Jurkat, Clone E6-1 (cell line): ENCODE data around the gene EPHA7.

Source experiments
- DNase-seq: peaks from one replicate; pipeline ENCODE4 v3.0.0-alpha.2; 2011; ENCODE audit warnings: low read depth, low spot score
- H3K4me3 ChIP-seq: 2 replicates; pipeline ENCODE4 v1.5.1; 2011; ENCODE audit warnings: mild to moderate bottlenecking, low read length, control low read depth, moderate library complexity

The EPHA7 gene

GRCh38 chr6:93278241-93278640, 141.1 kb downstream of the EPHA7 start:
- DNase-seq: no peak
- H3K4me3 ChIP-seq: no peak overlapping the region

GRCh38 chr6:93272896-93273295, 146.5 kb downstream of the EPHA7 start:
- no peak for DNase-seq
- H3K4me3 ChIP-seq: no peak overlapping the region

GRCh38 chr6:93272211-93272610, 147.1 kb downstream of the EPHA7 start:
- H3K4me3 ChIP-seq: no peak overlapping the region
- DNase-seq: no peak

- H3K4me3 ChIP-seq: no peak overlapping the region
- DNase-seq: no peak
Measured at GRCh38 chr6:93266116-93266817, 153.1 kb downstream of the EPHA7 start.

GRCh38 chr6:93260881-93261280, 158.5 kb downstream of the EPHA7 start:
- DNase-seq: no peak
- no peak overlapping the region for H3K4me3 ChIP-seq

GRCh38 chr6:93259332-93259731, 160.0 kb downstream of the EPHA7 start:
- no peak for DNase-seq
- no peak overlapping the region for H3K4me3 ChIP-seq

GRCh38 chr6:93252930-93253329, 166.4 kb downstream of the EPHA7 start:
- DNase-seq: no peak
- no peak overlapping the region for H3K4me3 ChIP-seq

- H3K4me3 ChIP-seq: no peak overlapping the region
- no peak for DNase-seq
Measured at GRCh38 chr6:93248631-93249030, 170.7 kb downstream of the EPHA7 start.

GRCh38 chr6:93243231-93243778, 176.1 kb downstream of the EPHA7 start:
- no peak for DNase-seq
- H3K4me3 ChIP-seq: no peak overlapping the region

- no peak for DNase-seq
Measured at GRCh38 chr6:93242049-93242448, 177.3 kb downstream of the EPHA7 start.

GRCh38 chr6:93238632-93239031, 180.7 kb downstream of the EPHA7 start:
- H3K4me3 ChIP-seq: no peak overlapping the region
- DNase-seq: no peak

More at GRCh38 chr6:93242049-93242448, 177.3 kb downstream of the EPHA7 start:
- H3K4me3 ChIP-seq: no peak overlapping the region

- no peak for DNase-seq
- H3K4me3 ChIP-seq: no peak overlapping the region
Measured at GRCh38 chr6:93235775-93236174, 183.6 kb downstream of the EPHA7 start.

- DNase-seq: no peak
- H3K4me3 ChIP-seq: no peak overlapping the region
Measured at GRCh38 chr6:93226822-93227221, 192.5 kb downstream of the EPHA7 start.

GRCh38 chr6:93222071-93222851, 197.1 kb downstream of the EPHA7 start:
- DNase-seq: no peak
- no peak overlapping the region for H3K4me3 ChIP-seq

GRCh38 chr6:93219447-93219846, 199.9 kb downstream of the EPHA7 start:
- no peak for DNase-seq
- H3K4me3 ChIP-seq: no peak overlapping the region

GRCh38 chr6:93218096-93218495, 201.3 kb downstream of the EPHA7 start:
- no peak overlapping the region for H3K4me3 ChIP-seq
- no peak for DNase-seq

GRCh38 chr6:93213028-93213427, 206.3 kb downstream of the EPHA7 start:
- no peak overlapping the region for H3K4me3 ChIP-seq
- DNase-seq: no peak

GRCh38 chr6:93210908-93211307, 208.5 kb downstream of the EPHA7 start:
- no peak for DNase-seq
- H3K4me3 ChIP-seq: no peak overlapping the region

- no peak overlapping the region for H3K4me3 ChIP-seq
Measured at GRCh38 chr6:93209358-93209757, 210.0 kb downstream of the EPHA7 start.

GRCh38 chr6:93196406-93196970, 222.9 kb downstream of the EPHA7 start:
- DNase-seq: no peak
- H3K4me3 ChIP-seq: no peak overlapping the region

More at GRCh38 chr6:93209358-93209757, 210.0 kb downstream of the EPHA7 start:
- DNase-seq: no peak
